ENCODE measurements around the gene ERC2. TPM values are rescaled to one million over a fixed set of nuclear protein-coding genes. Genes with fewer than 3 reads are reported as not detected.

Gene ERC2
- total and polyA plus RNA-seq, 2 of the 8 experiments (the other 6 are each of a cell fraction or from before 2014, with no cell fraction given), result 16.4 to 22.8 TPM

DNA sequence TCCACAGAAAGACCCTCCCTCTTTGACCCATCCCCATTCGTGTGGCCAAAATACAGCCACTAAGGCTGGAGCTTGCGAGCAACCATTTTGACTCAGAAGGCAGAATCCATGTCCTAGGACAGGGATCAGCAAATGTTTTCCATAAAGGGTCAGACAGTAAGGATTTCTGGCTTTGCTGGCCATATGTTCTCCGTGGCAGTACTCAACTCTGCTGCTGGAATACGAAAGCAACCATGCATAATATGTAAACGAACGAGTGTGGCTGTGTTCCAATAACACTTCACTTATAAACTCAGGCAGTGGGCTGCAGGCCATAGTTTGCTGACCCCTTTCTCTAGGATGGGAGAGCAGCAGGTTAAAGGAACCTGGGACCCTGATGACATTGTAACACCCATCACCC, 903.5 kb downstream of the ERC2 start (continued):
- TF ChIP-seq, protein P1, sequence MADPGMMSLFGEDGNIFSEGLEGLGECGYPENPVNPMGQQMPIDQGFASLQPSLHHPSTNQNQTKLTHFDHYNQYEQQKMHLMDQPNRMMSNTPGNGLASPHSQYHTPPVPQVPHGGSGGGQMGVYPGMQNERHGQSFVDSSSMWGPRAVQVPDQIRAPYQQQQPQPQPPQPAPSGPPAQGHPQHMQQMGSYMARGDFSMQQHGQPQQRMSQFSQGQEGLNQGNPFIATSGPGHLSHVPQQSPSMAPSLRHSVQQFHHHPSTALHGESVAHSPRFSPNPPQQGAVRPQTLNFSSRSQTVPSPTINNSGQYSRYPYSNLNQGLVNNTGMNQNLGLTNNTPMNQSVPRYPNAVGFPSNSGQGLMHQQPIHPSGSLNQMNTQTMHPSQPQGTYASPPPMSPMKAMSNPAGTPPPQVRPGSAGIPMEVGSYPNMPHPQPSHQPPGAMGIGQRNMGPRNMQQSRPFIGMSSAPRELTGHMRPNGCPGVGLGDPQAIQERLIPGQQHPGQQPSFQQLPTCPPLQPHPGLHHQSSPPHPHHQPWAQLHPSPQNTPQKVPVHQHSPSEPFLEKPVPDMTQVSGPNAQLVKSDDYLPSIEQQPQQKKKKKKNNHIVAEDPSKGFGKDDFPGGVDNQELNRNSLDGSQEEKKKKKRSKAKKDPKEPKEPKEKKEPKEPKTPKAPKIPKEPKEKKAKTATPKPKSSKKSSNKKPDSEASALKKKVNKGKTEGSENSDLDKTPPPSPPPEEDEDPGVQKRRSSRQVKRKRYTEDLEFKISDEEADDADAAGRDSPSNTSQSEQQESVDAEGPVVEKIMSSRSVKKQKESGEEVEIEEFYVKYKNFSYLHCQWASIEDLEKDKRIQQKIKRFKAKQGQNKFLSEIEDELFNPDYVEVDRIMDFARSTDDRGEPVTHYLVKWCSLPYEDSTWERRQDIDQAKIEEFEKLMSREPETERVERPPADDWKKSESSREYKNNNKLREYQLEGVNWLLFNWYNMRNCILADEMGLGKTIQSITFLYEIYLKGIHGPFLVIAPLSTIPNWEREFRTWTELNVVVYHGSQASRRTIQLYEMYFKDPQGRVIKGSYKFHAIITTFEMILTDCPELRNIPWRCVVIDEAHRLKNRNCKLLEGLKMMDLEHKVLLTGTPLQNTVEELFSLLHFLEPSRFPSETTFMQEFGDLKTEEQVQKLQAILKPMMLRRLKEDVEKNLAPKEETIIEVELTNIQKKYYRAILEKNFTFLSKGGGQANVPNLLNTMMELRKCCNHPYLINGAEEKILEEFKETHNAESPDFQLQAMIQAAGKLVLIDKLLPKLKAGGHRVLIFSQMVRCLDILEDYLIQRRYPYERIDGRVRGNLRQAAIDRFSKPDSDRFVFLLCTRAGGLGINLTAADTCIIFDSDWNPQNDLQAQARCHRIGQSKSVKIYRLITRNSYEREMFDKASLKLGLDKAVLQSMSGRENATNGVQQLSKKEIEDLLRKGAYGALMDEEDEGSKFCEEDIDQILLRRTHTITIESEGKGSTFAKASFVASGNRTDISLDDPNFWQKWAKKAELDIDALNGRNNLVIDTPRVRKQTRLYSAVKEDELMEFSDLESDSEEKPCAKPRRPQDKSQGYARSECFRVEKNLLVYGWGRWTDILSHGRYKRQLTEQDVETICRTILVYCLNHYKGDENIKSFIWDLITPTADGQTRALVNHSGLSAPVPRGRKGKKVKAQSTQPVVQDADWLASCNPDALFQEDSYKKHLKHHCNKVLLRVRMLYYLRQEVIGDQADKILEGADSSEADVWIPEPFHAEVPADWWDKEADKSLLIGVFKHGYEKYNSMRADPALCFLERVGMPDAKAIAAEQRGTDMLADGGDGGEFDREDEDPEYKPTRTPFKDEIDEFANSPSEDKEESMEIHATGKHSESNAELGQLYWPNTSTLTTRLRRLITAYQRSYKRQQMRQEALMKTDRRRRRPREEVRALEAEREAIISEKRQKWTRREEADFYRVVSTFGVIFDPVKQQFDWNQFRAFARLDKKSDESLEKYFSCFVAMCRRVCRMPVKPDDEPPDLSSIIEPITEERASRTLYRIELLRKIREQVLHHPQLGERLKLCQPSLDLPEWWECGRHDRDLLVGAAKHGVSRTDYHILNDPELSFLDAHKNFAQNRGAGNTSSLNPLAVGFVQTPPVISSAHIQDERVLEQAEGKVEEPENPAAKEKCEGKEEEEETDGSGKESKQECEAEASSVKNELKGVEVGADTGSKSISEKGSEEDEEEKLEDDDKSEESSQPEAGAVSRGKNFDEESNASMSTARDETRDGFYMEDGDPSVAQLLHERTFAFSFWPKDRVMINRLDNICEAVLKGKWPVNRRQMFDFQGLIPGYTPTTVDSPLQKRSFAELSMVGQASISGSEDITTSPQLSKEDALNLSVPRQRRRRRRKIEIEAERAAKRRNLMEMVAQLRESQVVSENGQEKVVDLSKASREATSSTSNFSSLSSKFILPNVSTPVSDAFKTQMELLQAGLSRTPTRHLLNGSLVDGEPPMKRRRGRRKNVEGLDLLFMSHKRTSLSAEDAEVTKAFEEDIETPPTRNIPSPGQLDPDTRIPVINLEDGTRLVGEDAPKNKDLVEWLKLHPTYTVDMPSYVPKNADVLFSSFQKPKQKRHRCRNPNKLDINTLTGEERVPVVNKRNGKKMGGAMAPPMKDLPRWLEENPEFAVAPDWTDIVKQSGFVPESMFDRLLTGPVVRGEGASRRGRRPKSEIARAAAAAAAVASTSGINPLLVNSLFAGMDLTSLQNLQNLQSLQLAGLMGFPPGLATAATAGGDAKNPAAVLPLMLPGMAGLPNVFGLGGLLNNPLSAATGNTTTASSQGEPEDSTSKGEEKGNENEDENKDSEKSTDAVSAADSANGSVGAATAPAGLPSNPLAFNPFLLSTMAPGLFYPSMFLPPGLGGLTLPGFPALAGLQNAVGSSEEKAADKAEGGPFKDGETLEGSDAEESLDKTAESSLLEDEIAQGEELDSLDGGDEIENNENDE (IDR thresholded peaks at IDR 0.05; ENCODE audit: insufficient replicate concordance, low read length), result no peak
- TF ChIP-seq CHD1 (IDR thresholded peaks at IDR 0.05; ENCODE audit: low read depth, low read length), result no peak
- no peak for TF ChIP-seq SUZ12 (IDR thresholded peaks at IDR 0.05; ENCODE audit: low read length)
- TF ChIP-seq, protein P2, sequence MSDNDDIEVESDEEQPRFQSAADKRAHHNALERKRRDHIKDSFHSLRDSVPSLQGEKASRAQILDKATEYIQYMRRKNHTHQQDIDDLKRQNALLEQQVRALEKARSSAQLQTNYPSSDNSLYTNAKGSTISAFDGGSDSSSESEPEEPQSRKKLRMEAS (IDR thresholded peaks at IDR 0.05), result no peak
- no peak for TF ChIP-seq KDM1A (IDR thresholded peaks at IDR 0.05; ENCODE audit: borderline replicate concordance, low read length)
- TF ChIP-seq, protein P3, sequence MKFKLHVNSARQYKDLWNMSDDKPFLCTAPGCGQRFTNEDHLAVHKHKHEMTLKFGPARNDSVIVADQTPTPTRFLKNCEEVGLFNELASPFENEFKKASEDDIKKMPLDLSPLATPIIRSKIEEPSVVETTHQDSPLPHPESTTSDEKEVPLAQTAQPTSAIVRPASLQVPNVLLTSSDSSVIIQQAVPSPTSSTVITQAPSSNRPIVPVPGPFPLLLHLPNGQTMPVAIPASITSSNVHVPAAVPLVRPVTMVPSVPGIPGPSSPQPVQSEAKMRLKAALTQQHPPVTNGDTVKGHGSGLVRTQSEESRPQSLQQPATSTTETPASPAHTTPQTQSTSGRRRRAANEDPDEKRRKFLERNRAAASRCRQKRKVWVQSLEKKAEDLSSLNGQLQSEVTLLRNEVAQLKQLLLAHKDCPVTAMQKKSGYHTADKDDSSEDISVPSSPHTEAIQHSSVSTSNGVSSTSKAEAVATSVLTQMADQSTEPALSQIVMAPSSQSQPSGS (IDR thresholded peaks at IDR 0.05; ENCODE audit: low read length), result no peak
- TF ChIP-seq HDAC6 (IDR thresholded peaks at IDR 0.05; ENCODE audit: low read depth, low read length), result no peak
- TF ChIP-seq, protein P4, sequence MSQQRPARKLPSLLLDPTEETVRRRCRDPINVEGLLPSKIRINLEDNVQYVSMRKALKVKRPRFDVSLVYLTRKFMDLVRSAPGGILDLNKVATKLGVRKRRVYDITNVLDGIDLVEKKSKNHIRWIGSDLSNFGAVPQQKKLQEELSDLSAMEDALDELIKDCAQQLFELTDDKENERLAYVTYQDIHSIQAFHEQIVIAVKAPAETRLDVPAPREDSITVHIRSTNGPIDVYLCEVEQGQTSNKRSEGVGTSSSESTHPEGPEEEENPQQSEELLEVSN (IDR thresholded peaks at IDR 0.05), result no peak
- TF ChIP-seq SP1 (IDR thresholded peaks at IDR 0.05; ENCODE audit: low read depth, low read length), result no peak
- TF ChIP-seq SIX5 (IDR thresholded peaks at IDR 0.05; ENCODE audit: low read depth, low read length), result no peak

Data from H1 (cell line).